Astrocyte of the cerebellum (primary cell): Measurements from ENCODE around the gene LIPT2.

Source experiments
- DNase-seq: peaks from one replicate; pipeline ENCODE4 v3.0.0-alpha.2; 2011; ENCODE audit warnings: low read depth
- H3K4me3 ChIP-seq: 2 replicates; pipeline ENCODE4 v1.5.1; 2011; ENCODE audit warnings: mild to moderate bottlenecking, low read depth, low read length, moderate library complexity
- in situ Hi-C: cut with HindIII; loops from 2 replicates; pipeline ENCODE4 v1.10.0; 2017; ENCODE audit warnings: low sequenced_read_pairs
- TF ChIP-seq, protein P1 (sequence below): IDR thresholded peaks from 2 replicates; pipeline ENCODE4 v1.5.1; 2012; ENCODE audit warnings: low read length, low read depth, moderate library complexity, mild to moderate bottlenecking; ENCODE audit errors: missing control alignments

LIPT2 gene

DNA sequence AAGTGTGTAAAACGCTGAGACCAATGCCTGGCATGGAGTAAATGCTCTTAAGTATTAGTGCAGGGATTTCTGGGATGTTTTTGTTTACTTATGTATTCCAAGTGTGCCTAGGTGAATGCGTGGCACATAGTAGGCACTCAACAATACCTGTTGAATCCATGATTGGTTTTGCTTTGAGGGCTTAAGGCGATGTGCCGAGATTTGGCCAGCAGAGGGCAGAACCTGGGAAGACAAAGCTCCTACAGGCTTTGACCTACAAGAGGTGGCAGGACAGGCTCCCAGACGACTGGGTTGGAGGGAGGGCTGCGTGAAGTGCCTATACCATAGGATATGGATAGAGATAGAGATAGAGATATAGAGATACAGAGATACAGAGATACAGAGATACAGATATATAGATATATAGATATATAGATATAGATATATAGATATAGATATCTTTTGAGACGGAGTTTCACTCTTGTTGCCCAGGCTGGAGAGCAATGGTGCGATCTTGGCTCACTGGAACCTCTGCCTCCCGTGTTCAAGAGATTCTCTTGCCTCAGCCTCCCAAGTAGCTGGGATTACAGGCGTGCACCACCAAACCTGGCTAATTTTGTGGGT lies 40.0 kb downstream of the LIPT2 start:
- in situ Hi-C loops = no loop called here
- peak; percentile 42 for DNase-seq
- no peak overlapping the region for H3K4me3 ChIP-seq
- TF ChIP-seq, protein P1, sequence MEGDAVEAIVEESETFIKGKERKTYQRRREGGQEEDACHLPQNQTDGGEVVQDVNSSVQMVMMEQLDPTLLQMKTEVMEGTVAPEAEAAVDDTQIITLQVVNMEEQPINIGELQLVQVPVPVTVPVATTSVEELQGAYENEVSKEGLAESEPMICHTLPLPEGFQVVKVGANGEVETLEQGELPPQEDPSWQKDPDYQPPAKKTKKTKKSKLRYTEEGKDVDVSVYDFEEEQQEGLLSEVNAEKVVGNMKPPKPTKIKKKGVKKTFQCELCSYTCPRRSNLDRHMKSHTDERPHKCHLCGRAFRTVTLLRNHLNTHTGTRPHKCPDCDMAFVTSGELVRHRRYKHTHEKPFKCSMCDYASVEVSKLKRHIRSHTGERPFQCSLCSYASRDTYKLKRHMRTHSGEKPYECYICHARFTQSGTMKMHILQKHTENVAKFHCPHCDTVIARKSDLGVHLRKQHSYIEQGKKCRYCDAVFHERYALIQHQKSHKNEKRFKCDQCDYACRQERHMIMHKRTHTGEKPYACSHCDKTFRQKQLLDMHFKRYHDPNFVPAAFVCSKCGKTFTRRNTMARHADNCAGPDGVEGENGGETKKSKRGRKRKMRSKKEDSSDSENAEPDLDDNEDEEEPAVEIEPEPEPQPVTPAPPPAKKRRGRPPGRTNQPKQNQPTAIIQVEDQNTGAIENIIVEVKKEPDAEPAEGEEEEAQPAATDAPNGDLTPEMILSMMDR = peak; percentile 89

DNA sequence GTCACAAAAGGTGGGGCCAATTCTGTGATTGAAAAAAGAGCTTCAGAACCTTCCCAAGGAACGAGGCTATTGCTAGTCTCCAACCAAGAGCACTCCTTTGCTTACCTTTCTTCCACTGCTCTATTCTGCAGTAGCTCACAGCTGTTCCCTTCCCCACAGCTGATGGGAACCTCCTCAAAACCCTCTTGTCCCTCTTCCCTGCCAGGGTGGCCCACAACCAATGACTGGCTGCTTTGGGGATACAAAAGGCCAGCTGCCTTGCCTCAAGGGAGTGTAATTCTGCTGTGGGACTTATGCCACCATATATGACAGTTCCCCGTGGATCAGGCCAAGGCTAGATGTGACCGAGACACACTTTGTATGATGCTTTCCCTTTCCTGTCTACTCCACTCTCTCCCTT lies 41.2 kb downstream of the LIPT2 start:
- H3K4me3 ChIP-seq = no peak overlapping the region
- no peak for DNase-seq
- in situ Hi-C loops = no loop called here
- TF ChIP-seq, protein P1 = no peak

DNA sequence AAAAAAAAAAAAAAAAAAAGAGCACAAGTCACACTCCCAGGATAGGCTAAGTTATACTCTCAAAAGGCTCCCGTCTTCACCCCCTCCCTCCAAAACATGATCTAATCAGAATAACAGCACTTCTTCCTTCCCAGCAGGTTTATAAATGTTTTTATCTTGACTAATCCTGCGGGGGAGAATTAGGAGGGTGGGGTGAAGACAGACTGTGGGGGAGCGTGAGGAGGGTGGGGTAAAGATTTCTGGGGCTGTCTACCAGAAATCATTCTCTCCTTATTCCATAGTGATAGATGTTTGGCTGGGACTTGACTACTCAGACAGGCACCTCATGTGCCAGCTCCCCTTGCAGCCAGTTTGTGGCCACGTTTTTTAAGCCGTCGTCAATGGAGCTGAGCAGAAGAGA lies 43.2 kb downstream of the LIPT2 start:
- in situ Hi-C loops = no loop called here
- TF ChIP-seq, protein P1 = no peak
- H3K4me3 ChIP-seq = no peak overlapping the region
- no peak for DNase-seq

DNA sequence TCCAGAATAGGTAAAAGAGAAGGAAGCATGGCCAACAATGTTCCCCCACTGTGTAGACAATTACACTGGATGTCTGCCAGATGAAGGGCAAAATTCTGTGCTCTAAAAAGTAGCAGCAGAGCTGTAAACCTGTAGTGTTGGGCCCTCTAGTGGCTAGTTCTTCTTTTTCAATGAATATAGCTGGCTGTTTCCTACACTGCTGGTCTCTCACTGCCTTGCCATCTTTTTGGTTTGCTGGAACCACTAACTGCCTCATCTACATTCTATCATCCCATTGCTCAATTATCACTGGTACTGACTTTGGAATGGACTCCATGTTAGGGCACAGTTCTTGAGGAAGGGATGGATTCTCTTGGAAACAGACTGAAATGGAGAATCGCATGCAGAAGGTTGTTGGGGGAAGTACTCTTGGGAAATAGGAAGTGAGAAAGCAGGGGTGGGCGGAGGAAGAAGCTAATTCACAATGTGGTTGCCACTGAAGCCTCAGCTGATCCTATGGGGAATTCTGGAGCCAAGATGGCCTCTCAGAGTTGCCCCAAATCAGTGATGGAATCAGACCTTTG lies 44.1 kb downstream of the LIPT2 start:
- in situ Hi-C loops = loop anchor here (25.0 kb wide), 1 partner anchor 187 kb away; no protein-coding TSS in a partner anchor
- TF ChIP-seq, protein P1 = peak; percentile 65
- peak; percentile 77 for DNase-seq
- H3K4me3 ChIP-seq = no peak overlapping the region

DNA sequence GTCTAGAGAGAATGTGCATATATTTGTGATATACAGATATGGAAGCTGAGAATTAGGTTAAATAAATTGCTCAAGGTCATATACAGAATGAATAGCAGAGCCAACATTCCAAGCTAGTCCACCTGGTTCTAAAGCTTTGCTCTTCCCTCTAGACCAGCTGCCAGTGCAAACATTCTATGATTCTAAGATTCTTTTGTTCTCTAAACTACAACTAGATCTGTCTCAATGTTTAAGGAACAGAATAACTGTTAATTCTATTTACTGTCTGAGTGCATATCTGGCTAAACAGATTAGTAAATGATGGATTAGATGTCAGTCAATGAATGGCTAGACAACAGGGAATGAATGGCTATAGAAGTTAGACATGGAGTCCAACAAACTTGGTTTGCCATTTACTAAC lies 45.8 kb downstream of the LIPT2 start:
- H3K4me3 ChIP-seq = no peak overlapping the region
- DNase-seq = no peak
- TF ChIP-seq, protein P1 = no peak
- in situ Hi-C loops = loop anchor here (25.0 kb wide), 1 partner anchor 185 kb away; no protein-coding TSS in a partner anchor

DNA sequence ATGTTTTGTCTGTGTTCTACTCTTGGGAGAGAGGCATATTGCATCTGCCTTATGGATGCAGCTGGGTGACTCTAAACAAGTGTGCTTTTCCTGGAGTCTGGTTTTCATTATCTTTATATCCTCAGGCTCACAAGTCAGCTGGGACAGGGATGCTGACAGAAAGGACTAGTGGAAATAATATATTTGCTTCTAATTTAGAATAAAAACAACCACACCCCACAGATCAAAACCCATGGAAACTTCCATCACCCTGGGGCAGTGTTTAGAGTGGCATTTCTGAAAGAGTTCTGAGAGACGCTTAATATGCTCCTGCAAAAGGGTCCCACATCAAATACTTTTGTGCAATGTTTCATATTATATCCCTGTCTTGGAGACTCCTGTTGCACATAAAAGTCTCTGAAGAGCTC lies 47.0 kb downstream of the LIPT2 start:
- no peak overlapping the region for H3K4me3 ChIP-seq
- in situ Hi-C loops = loop anchor here (25.0 kb wide), 1 partner anchor 184 kb away; no protein-coding TSS in a partner anchor
- TF ChIP-seq, protein P1 = no peak
- no peak for DNase-seq
